Osteoblast (primary cell): ENCODE data around the gene CDR2L. TPM values are rescaled to one million over a fixed set of nuclear protein-coding genes. Genes with fewer than 3 reads are reported as not detected.
"Not testable (repeated sequence)": the region's sequence is repeated elsewhere in the genome, so short reads cannot be mapped to it uniquely, and the experiment has no call there.

ENCODE experiments used
- DNase-seq: peaks from one replicate; pipeline ENCODE4 v3.0.0; 2011; ENCODE audit warnings: low spot score, mixed read lengths; ENCODE audit not compliant: insufficient read length; ENCODE audit errors: missing footprints
- H2AFZ ChIP-seq: 2 replicates; pipeline ENCODE4 v1.6.0; 2011; ENCODE audit warnings: mild to moderate bottlenecking, low read length
- H3K27ac ChIP-seq: 2 replicates; pipeline ENCODE4 v1.5.1; 2011; ENCODE audit warnings: mild to moderate bottlenecking, low read depth, low read length, moderate library complexity
- H3K27me3 ChIP-seq: 2 replicates; pipeline ENCODE4 v1.6.0; 2012; ENCODE audit warnings: mild to moderate bottlenecking, control low read depth, inconsistent platforms, low read length, moderate library complexity; ENCODE audit not compliant: insufficient read depth
- H3K36me3 ChIP-seq: 2 replicates; pipeline ENCODE4 v1.5.1; 2011; ENCODE audit warnings: mild to moderate bottlenecking, low read length, control low read depth, moderate library complexity; ENCODE audit not compliant: insufficient read depth
- H3K4me1 ChIP-seq: 2 replicates; pipeline ENCODE4 v1.5.1; 2011; ENCODE audit warnings: mild to moderate bottlenecking, low read length, control low read depth, moderate library complexity; ENCODE audit not compliant: insufficient read depth
- H3K4me2 ChIP-seq: 2 replicates; pipeline ENCODE4 v1.6.0; 2011; ENCODE audit warnings: mild to moderate bottlenecking, low read length; ENCODE audit not compliant: insufficient read depth
- H3K4me3 ChIP-seq: fragments of 200-600 bp; sonication (generic); 3 replicates; pipeline ENCODE4 v1.5.1; 2012; ENCODE audit warnings: mild to moderate bottlenecking, low read length, inconsistent platforms; ENCODE audit not compliant: insufficient read depth
- H3K79me2 ChIP-seq: 2 replicates; pipeline ENCODE4 v1.6.0; 2012; ENCODE audit warnings: mild to moderate bottlenecking, low read length, control low read depth, inconsistent platforms; ENCODE audit not compliant: insufficient read depth
- H3K9me3 ChIP-seq: 2 replicates; pipeline ENCODE4 v1.5.1; 2011; ENCODE audit warnings: low read depth, low read length, control low read depth
- H4K20me1 ChIP-seq: 2 replicates; pipeline ENCODE4 v1.6.0; 2012; ENCODE audit warnings: mild to moderate bottlenecking, low read length, control low read depth; ENCODE audit not compliant: insufficient read depth
- total RNA-seq: library from RNA; depleted of rRNA; stranded (reverse); fragments of >200 nt; gene quantifications from 2 replicates; pipeline ENCODE4 v1.2.3, GENCODE V29; 2012
- TF ChIP-seq, protein P1 (sequence below): IDR thresholded peaks from 2 replicates; pipeline ENCODE4 v1.5.1; 2011; ENCODE audit warnings: mild to moderate bottlenecking, low read depth, low read length, moderate library complexity; ENCODE audit errors: extremely low read depth

Gene CDR2L
- total RNA-seq, 1 donor = 16.6 TPM

DNA sequence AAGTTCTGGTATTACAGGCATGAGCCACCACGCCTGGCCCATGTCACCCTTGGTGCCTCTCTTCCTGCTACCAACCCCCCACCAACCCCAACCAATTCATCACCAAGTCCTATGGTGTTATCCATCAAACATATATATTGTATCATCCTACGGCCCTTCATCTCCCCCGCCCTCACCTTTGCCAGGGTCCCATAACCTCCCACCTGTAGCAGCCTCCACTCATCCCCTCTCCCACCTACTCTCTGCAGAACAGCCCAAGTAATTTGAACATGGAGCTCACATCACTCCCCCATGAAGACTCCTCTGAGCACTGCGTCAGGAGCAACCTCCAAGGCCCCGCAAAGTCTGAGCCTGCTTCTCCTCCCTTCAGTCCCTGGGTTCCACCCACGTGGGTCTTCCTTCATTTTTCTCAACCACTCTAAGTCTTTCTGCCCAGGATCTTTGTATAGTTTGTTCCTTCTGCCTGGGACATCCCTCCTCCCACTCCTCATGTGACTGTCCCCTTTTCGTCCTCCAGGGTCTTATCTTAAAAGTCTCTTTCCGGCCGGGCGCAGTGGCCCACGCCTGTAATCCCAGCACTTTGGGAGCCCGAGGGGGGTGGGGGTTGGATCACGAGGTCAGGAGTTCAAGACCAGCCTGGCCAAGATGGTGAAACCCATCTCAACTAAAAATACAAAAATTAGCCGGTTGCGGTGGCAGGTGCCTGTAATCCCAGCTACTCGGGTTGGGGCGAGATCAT lies 7.9 kb upstream of the CDR2L start:
- Histone ChIP-seq H3K27ac (no peak overlapping the region), H3K9me3 (no peaks in the 10 kb centered on the region), H3K4me3 (no peak overlapping the region), H3K79me2 (no peaks in the 10 kb centered on the region), H3K27me3 (peaks cover 17% of the 10 kb centered on the region), H3K4me1 (peaks cover 13% of the 10 kb centered on the region), H3K4me2 (no peak overlapping the region), H3K36me3 (no peaks in the 10 kb centered on the region), H2AFZ (no peak overlapping the region), H4K20me1 (no peaks in the 10 kb centered on the region)
- TF ChIP-seq, protein P1, sequence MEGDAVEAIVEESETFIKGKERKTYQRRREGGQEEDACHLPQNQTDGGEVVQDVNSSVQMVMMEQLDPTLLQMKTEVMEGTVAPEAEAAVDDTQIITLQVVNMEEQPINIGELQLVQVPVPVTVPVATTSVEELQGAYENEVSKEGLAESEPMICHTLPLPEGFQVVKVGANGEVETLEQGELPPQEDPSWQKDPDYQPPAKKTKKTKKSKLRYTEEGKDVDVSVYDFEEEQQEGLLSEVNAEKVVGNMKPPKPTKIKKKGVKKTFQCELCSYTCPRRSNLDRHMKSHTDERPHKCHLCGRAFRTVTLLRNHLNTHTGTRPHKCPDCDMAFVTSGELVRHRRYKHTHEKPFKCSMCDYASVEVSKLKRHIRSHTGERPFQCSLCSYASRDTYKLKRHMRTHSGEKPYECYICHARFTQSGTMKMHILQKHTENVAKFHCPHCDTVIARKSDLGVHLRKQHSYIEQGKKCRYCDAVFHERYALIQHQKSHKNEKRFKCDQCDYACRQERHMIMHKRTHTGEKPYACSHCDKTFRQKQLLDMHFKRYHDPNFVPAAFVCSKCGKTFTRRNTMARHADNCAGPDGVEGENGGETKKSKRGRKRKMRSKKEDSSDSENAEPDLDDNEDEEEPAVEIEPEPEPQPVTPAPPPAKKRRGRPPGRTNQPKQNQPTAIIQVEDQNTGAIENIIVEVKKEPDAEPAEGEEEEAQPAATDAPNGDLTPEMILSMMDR = no peak
- DNase-seq = peak; percentile 61

DNA sequence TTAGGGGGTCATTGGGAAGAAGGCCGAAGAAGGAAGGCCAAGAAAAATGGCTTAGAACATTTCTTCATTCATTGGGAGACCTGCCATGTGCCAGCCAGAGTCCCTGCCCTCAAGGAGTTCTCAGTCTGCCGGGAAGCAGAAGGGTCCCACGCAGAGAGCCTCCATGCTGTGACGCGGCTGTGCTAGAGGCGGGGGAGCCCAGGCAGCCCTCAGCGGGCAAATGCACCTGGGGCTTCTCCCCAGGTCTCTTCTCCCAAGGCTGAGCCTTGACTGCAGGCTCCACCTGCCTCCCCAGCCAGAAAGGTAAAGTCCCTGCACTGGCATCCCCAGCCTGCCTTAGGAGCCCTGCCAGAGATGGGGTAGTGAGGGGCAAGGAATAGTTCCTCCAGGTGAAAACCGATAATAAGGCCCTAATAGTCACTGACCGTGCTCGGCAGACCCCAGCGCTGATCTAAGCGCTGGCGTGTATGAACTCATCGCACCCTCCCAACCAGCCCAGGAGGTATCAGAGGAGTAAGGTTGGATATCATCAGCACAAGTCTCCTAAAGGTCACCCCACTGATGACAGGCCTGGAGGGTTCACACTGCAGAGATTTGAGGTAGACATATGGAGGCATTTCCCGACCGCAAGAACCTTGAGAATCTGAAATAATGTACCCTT lies 6.0 kb upstream of the CDR2L start:
- Histone ChIP-seq H3K4me1 (peaks cover 13% of the 10 kb centered on the region), H3K27me3 (peaks cover 10% of the 10 kb centered on the region), H3K4me3 (peak overlapping the region; percentile 89), H4K20me1 (no peaks in the 10 kb centered on the region), H3K9me3 (no peaks in the 10 kb centered on the region), H3K27ac (peak overlapping the region; percentile 46), H2AFZ (peak overlapping the region; percentile 95), H3K4me2 (peak overlapping the region; percentile 97), H3K36me3 (no peaks in the 10 kb centered on the region), H3K79me2 (no peaks in the 10 kb centered on the region)
- peak; percentile 73 for DNase-seq
- TF ChIP-seq, protein P1 = no peak

DNA sequence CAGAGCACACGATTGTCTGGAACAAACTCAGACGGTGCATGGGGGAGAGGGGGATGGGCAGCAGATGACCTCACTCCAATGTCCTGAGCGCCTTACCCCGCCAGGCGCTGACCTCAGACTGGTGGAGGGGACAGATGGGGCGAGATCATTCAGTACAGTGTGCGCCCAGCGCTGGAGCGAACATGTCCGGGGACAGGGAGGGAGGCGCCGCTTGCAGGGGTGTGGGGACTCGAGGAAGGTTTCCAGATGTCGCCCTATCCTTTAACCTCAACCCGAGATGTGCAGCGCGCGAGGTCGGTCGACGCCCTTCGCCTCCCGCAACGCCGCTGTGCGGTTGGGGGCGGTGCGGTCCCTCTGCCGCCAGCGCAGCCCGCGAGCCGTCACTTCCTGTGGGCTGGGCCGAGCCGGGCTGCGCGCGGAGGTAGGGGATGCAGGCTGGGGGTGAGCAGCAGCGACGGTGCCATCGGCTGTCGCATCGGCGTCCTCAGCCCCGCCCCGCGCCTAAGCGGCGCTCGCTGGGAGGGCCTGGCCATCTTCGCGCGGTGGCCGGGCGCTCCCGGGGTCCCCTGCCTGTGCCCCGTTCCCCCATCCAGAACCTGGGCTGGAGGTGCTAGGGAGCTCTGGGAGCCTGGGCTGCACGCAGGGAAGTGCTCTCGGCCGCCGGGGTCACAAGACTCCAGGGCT lies 5.3 kb upstream of the CDR2L start:
- Histone ChIP-seq H3K9me3 (no peaks in the 10 kb centered on the region), H3K27me3 (peaks cover 10% of the 10 kb centered on the region), H3K4me3 (peak overlapping the region; percentile 89), H3K27ac (peak overlapping the region; percentile 46), H3K36me3 (no peaks in the 10 kb centered on the region), H3K79me2 (no peaks in the 10 kb centered on the region), H4K20me1 (no peaks in the 10 kb centered on the region), H3K4me1 (peaks cover 13% of the 10 kb centered on the region), H3K4me2 (peak overlapping the region; percentile 97), H2AFZ (peak overlapping the region; percentile 95)
- peak; percentile 97 for DNase-seq
- TF ChIP-seq, protein P1 = no peak

DNA sequence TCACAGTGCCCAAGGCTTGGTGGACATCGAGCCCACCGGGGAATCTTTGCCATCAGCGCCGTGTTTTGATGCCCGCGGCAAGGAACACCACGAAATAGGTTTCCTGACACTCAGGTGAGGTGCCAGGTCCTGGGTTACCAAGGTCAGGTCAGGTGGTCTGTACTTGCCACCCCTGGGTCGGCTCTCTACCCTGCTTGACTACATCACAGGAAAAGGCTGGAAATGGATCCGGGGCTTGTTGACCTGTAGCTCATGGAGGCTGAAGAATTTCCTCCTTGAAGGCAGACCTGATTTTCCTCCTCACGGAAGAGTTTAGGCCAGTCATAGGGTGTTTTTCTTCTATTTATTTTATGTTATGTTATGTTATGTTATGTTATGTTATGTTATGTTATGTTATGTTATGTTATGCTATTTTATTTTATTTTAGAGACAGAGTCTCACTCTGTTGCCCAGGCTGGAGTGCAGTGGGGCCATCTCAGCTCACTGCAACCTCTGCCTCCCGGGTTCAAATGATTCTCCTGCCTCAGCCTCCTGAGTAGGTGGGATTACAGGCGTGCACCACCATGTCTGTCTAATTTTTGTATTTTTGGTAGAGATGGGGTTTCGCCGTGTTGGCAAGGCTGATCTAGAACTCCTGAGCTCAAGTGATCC lies 4.6 kb upstream of the CDR2L start:
- peaks cover 13% of the 10 kb centered on the region for H3K4me1 ChIP-seq
- not testable (repeated sequence) for H3K36me3 ChIP-seq, H3K27me3 ChIP-seq, H3K79me2 ChIP-seq, H3K9me3 ChIP-seq, H4K20me1 ChIP-seq
- peak overlapping the region; percentile 95 for H2AFZ ChIP-seq
- H3K4me2 ChIP-seq = peak overlapping the region; percentile 97
- peak; percentile 70 for DNase-seq
- peak overlapping the region; percentile 46 for H3K27ac ChIP-seq
- peak overlapping the region; percentile 89 for H3K4me3 ChIP-seq
